HepG2 (cell line): ENCODE measurements around the gene AGRP. TPM values are rescaled to one million over a fixed set of nuclear protein-coding genes. Genes with fewer than 3 reads are reported as not detected.

Experiments
- ATAC-seq: fragments of 200-7000 bp; cut with Tn5 transposase; 3 replicates; pipeline ENCODE4 v1.9.1; 2020; ENCODE audit warnings: mild to moderate bottlenecking, moderate library complexity
- BruUV-seq: library from RNA; stranded (reverse); fragments of 400-500 nt; replicated peaks from 2 replicates; lab custom pipeline; 2021; lab: Mats Ljungman, UMichigan
- CTCF ChIA-PET: fragments of 300-600 bp; formaldehyde crosslinking; extraction: SDS; loops from one replicate; lab custom pipeline; 2021; ENCODE audit warnings: low total read pairs, inconsistent platforms, low intra/inter-chr PET ratio; lab: Yijun Ruan, JAX
- POLR2A ChIA-PET: fragments of 350-600 bp; sonication (Branson Sonifier 250); formaldehyde crosslinking; loops from one replicate; lab custom pipeline; 2020; ENCODE audit warnings: antibody characterized with exemption, inconsistent platforms; lab: Yijun Ruan, JAX
- DNase-seq: peaks from one replicate; pipeline ENCODE4 v3.0.0-alpha.2; 2015; ENCODE audit warnings: low spot score
- FAIRE-seq: peaks from 3 replicates; lab custom pipeline; 2011; peaks lifted over from hg19 to GRCh38; lab: Jason Lieb, UNC
- H2AFZ ChIP-seq: one replicate; pipeline ENCODE4 v1.6.1; 2011; ENCODE audit warnings: low read length, inconsistent platforms
- H3K27ac ChIP-seq: fragments of 300-600 bp; 3 replicates; pipeline ENCODE4 v1.8.0; 2011; ENCODE audit warnings: mixed run types, mild to moderate bottlenecking, mixed read lengths, low read length, inconsistent platforms; ENCODE audit not compliant: insufficient read depth; ENCODE audit errors: extremely low read length
- H3K27me3 ChIP-seq, 2 experiments: fragments of 200-600 bp in 1 of 2; 2 replicates in 1 of 2; 3 replicates in 1 of 2; pipeline versions ENCODE4 v1.6.0 to v1.8.0; 2011; ENCODE audit warnings: low read length in 2 of 2, mild to moderate bottlenecking in 2 of 2, moderate library complexity in 2 of 2, inconsistent platforms in 1 of 2; ENCODE audit not compliant: insufficient read depth in 2 of 2, control insufficient read depth in 1 of 2
- H3K36me3 ChIP-seq, 2 experiments: fragments of 200-600 bp in 1 of 2; replicated peaks in 1 of 2; 2 replicates in 1 of 2; 3 replicates in 1 of 2; pipeline versions ENCODE4 v1.5.1 to v1.8.0; 2011; ENCODE audit warnings: low read length in 2 of 2, inconsistent platforms in 1 of 2; ENCODE audit not compliant: insufficient read depth in 2 of 2, control insufficient read depth in 1 of 2
- H3K4me1 ChIP-seq: 2 replicates; pipeline ENCODE4 v1.5.1; 2012; ENCODE audit warnings: low read length, inconsistent platforms; ENCODE audit not compliant: insufficient read depth
- H3K4me2 ChIP-seq: 2 replicates; pipeline ENCODE4 v1.6.0; 2011; ENCODE audit warnings: low read depth, low read length, inconsistent platforms
- H3K4me3 ChIP-seq, 3 experiments: fragments of 200-600 bp in 1 of 3; sonication (generic), shearing (Covaris generic) in 1 of 3; replicated peaks in 1 of 3; 2 replicates each; pipeline ENCODE4 v1.5.1; 2011 to 2016; ENCODE audit warnings: low read length in 3 of 3, inconsistent platforms in 2 of 3, low read depth in 2 of 3, mild to moderate bottlenecking in 2 of 3, control low read depth in 1 of 3, mixed read lengths in 1 of 3; ENCODE audit not compliant: insufficient read depth in 1 of 3
- H3K79me2 ChIP-seq: one replicate; pipeline ENCODE4 v1.6.1; 2011; ENCODE audit warnings: low read length, inconsistent platforms; ENCODE audit not compliant: insufficient read depth
- H3K9ac ChIP-seq: 2 replicates; pipeline ENCODE4 v1.6.0; 2011; ENCODE audit warnings: mild to moderate bottlenecking, low read depth, low read length, inconsistent platforms; ENCODE audit not compliant: insufficient read depth
- H3K9me3 ChIP-seq: 2 replicates; pipeline ENCODE4 v1.5.1; 2012; ENCODE audit warnings: mild to moderate bottlenecking, low read length
- H4K20me1 ChIP-seq: 2 replicates; pipeline ENCODE4 v1.6.0; 2011; ENCODE audit warnings: inconsistent platforms, mild to moderate bottlenecking, low read length, moderate library complexity; ENCODE audit not compliant: insufficient read depth
- ATRX ChIP-seq: sonication (generic); formaldehyde crosslinking; IDR thresholded peaks from 2 replicates; pipeline ENCODE4 v1.4.0; 2020; ENCODE audit warnings: missing genetic modification reagents, borderline replicate concordance
- CAMTA2 ChIP-seq: sonication (generic); formaldehyde crosslinking; IDR thresholded peaks from 2 replicates; pipeline ENCODE4 v1.4.0; 2020; ENCODE audit warnings: mild to moderate bottlenecking, missing genetic modification reagents, borderline replicate concordance
- EP300 ChIP-seq, 3 experiments: sonication (generic) in 1 of 3; formaldehyde crosslinking in 1 of 3; IDR thresholded peaks; 2 replicates each; pipeline versions ENCODE4 v1.5.1 to v1.6.1; 2011 to 2020; ENCODE audit warnings: low read depth in 2 of 3, low read length in 2 of 3, borderline replicate concordance in 1 of 3, improper control_type of control experiment in 1 of 3, mild to moderate bottlenecking in 1 of 3, missing genetic modification reagents in 1 of 3, moderate library complexity in 1 of 3
- FOXJ3 ChIP-seq: sonication (generic); formaldehyde crosslinking; IDR thresholded peaks from 2 replicates; pipeline ENCODE4 v1.4.0; 2020; ENCODE audit warnings: missing genetic modification reagents, mild to moderate bottlenecking, borderline replicate concordance
- HNRNPUL1 ChIP-seq: fragments of 200-400 bp; formaldehyde crosslinking; IDR thresholded peaks from 2 replicates; pipeline ENCODE4 v1.6.1; 2017; ENCODE audit warnings: low read depth, mild to moderate bottlenecking, low read length, moderate library complexity
- PTBP1 ChIP-seq: fragments of 200-400 bp; formaldehyde crosslinking; IDR thresholded peaks from 2 replicates; pipeline ENCODE4 v1.6.1; 2018; ENCODE audit warnings: low read length, low read depth; ENCODE audit not compliant: poor library complexity, severe bottlenecking
- RBM22 ChIP-seq: fragments of 200-400 bp; formaldehyde crosslinking; optimal IDR thresholded peaks from 2 replicates; pipeline ENCODE3; 2017; ENCODE audit warnings: mild to moderate bottlenecking, low read length, moderate library complexity
- ZNF510 ChIP-seq: sonication (generic); formaldehyde crosslinking; IDR thresholded peaks from 2 replicates; pipeline ENCODE4 v1.4.0; 2020; ENCODE audit warnings: low read depth, mild to moderate bottlenecking, missing genetic modification reagents
- ZNF746 ChIP-seq: sonication (generic); formaldehyde crosslinking; IDR thresholded peaks from 2 replicates; pipeline ENCODE4 v1.8.0; 2022; ENCODE audit warnings: mild to moderate bottlenecking, missing genetic modification reagents
- ZNF747 ChIP-seq: sonication (generic); formaldehyde crosslinking; IDR thresholded peaks from 2 replicates; pipeline ENCODE4 v1.8.1; 2023; ENCODE audit warnings: missing genetic modification reagents, mild to moderate bottlenecking, borderline replicate concordance
- ZNF850 ChIP-seq: sonication (generic); formaldehyde crosslinking; conservative IDR thresholded peaks from 2 replicates; pipeline ENCODE4 v1.9.0; 2021; ENCODE audit warnings: mild to moderate bottlenecking, missing genetic modification reagents
- WGBS: methylation state at CpG from one replicate; pipeline ENCODE4 v1.1.6; 2017; ENCODE audit warnings: low lambda C conversion rate; 5-methylcytosine and 5-hydroxymethylcytosine counted together
- in situ Hi-C: cut with HindIII; loops from 2 replicates; pipeline ENCODE4 v1.10.0; 2017; ENCODE audit warnings: low pct_unique_long_range_greater_than_20kb; ENCODE audit not compliant: extremely low pct_ligation_motif_present
- intact Hi-C: fragments of 100-400 bp; cut with micrococcal nuclease; formaldehyde crosslinking; loops from one replicate; pipeline ENCODE4 v1.10.0; 2022; ENCODE audit not compliant: unreplicated experiment
- polyA plus RNA-seq, 8 experiments: library from polyadenylated mRNA; depleted of rRNA in 3 of 8; stranded (reverse) in 7 of 8; unstranded in 1 of 8; fragments of >200 nt; fragmentation: Illumina TruSeq in 4 of 8; extraction: Trizol in 4 of 8; gene quantifications; 2 replicates each; pipeline versions ENCODE4 v1.2.1 to v1.2.3, GENCODE V29; 2011 to 2016; ENCODE audit warnings: low read depth in 4 of 8, missing spikeins in 1 of 8, mixed read lengths in 1 of 8; ENCODE audit not compliant: insufficient read depth in 1 of 8
- total RNA-seq, 5 experiments: library from RNA; depleted of rRNA; stranded (reverse); fragments of >200 nt; fragmentation: Illumina TruSeq; extraction: Trizol; gene quantifications; 2 replicates each; pipeline ENCODE4 v1.2.3, GENCODE V29; 2016; ENCODE audit warnings: low read depth in 1 of 5
- TF ChIP-seq, protein P1 (sequence below): IDR thresholded peaks from 2 replicates; pipeline ENCODE4 v1.6.1; 2016
- TF ChIP-seq, protein P2 (sequence below): sonication (generic); formaldehyde crosslinking; IDR thresholded peaks from 2 replicates; pipeline ENCODE4 v1.8.1; 2022; ENCODE audit warnings: low read depth, mild to moderate bottlenecking, missing genetic modification reagents
- TF ChIP-seq, protein P3 (sequence below): sonication (generic); formaldehyde crosslinking; IDR thresholded peaks from 2 replicates; pipeline ENCODE4 v1.4.0; 2020; ENCODE audit warnings: mild to moderate bottlenecking, low read depth, missing genetic modification reagents

AGRP gene
- total and polyA plus RNA-seq, 2 of the 13 experiments (the other 11 are each of a cell fraction or from before 2014, with no cell fraction given) = not detected

DNA sequence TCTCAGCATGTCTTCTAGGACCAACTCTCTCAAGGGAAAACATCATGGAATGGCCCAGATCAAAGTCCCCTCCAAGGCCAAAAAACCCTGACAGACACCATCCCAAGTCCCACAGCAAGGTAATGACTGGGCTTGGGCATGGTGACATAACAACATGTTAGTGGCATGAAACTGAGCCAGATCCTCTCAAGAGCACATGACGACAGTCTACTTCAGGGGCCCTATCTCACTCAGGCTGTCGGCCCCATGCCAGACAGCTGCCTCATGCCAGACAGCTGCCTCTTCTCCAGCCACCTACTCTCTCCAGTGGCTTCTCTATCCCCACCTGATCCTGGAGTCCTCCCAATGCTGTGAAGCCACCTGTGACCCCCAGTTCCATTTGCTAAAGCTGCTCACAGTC, 34.0 kb downstream of the AGRP start (continued):
- TF ChIP-seq ZNF850 (no peak), ATRX (CRISPR knock-in tag) (no peak)
- TF ChIP-seq, protein P1, sequence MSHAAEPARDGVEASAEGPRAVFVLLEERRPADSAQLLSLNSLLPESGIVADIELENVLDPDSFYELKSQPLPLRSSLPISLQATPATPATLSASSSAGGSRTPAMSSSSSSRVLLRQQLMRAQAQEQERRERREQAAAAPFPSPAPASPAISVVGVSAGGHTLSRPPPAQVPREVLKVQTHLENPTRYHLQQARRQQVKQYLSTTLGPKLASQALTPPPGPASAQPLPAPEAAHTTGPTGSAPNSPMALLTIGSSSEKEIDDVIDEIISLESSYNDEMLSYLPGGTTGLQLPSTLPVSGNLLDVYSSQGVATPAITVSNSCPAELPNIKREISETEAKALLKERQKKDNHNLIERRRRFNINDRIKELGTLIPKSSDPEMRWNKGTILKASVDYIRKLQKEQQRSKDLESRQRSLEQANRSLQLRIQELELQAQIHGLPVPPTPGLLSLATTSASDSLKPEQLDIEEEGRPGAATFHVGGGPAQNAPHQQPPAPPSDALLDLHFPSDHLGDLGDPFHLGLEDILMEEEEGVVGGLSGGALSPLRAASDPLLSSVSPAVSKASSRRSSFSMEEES = no peak

DNA sequence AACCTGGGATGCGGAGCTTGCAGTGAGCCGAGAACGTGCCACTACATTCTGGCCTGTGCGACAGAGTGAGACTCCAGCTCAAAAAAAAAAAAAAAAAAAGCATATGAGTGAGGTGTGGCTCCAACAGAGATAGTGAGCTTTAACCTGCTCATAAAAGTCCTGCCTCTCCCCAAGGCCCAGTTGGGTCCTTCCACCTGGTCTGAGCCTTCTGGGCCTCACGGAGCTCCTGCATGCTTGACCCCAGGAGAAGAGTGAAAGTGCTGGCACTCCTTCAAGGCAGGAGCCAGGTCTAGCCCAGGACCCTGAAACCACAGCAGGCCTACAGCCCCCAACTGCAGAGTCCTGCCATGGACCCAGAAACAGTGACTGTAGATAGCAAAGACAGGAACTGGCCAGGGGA, 34.8 kb downstream of the AGRP start:
- H3K4me3 ChIP-seq = no peak overlapping the region
- H3K79me2 ChIP-seq = no peaks in the 10 kb centered on the region
- H4K20me1 ChIP-seq = no peaks in the 10 kb centered on the region
- FAIRE-seq (no peak), DNase-seq (no peak), ATAC-seq (no peak)
- intact Hi-C loops = no loop called here
- BruUV-seq = no TSS peak
- ChIA-PET CTCF (interaction anchor here (3.4 kb wide), 1 partner anchor 20 kb away, joined by 56 read pairs; no protein-coding TSS in a partner anchor), POLR2A (interaction anchor here (0.7 to 6.7 kb wide), 3 partner anchors 16 to 166 kb away, joined by 3 to 182 read pairs (median 39); partner anchors contain the start of gene HSD11B2)
- no peak overlapping the region for H3K27ac ChIP-seq
- no peaks in the 10 kb centered on the region for H3K27me3 ChIP-seq
- H3K4me1 ChIP-seq = peaks cover 67% of the 10 kb centered on the region
- no peak overlapping the region for H3K9ac ChIP-seq
- peaks cover 10 to 14% of the 10 kb centered on the region in 2 experiments; a peak in 3 of 5 replicates for H3K36me3 ChIP-seq
- in situ Hi-C loops = no loop called here
- H3K4me2 ChIP-seq = no peak overlapping the region
- WGBS = 96% methylated on average over 5 of the region's 5 CpGs
- H3K9me3 ChIP-seq = no peaks in the 10 kb centered on the region
- H2AFZ ChIP-seq = no peak overlapping the region
- TF ChIP-seq ZNF747 (CRISPR knock-in tag) (no peak), FOXJ3 (no peak), RBM22 (no peak), HNRNPUL1 (no peak), ZNF510 (CRISPR knock-in tag) (no peak), PTBP1 (no peak), CAMTA2 (no peak), ZNF746 (CRISPR knock-in tag) (no peak), EP300 (IDR thresholded peaks at IDR 0.05; ENCODE audit: low read depth in 2 of 2, low read length in 2 of 2) (no peak), EP300 (CRISPR knock-in tag; IDR thresholded peaks at IDR 0.05; ENCODE audit: borderline replicate concordance) (no peak)
- TF ChIP-seq, protein P2, sequence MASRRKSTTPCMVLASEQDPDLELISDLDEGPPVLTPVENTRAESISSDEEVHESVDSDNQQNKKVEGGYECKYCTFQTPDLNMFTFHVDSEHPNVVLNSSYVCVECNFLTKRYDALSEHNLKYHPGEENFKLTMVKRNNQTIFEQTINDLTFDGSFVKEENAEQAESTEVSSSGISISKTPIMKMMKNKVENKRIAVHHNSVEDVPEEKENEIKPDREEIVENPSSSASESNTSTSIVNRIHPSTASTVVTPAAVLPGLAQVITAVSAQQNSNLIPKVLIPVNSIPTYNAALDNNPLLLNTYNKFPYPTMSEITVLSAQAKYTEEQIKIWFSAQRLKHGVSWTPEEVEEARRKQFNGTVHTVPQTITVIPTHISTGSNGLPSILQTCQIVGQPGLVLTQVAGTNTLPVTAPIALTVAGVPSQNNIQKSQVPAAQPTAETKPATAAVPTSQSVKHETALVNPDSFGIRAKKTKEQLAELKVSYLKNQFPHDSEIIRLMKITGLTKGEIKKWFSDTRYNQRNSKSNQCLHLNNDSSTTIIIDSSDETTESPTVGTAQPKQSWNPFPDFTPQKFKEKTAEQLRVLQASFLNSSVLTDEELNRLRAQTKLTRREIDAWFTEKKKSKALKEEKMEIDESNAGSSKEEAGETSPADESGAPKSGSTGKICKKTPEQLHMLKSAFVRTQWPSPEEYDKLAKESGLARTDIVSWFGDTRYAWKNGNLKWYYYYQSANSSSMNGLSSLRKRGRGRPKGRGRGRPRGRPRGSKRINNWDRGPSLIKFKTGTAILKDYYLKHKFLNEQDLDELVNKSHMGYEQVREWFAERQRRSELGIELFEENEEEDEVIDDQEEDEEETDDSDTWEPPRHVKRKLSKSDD (CRISPR knock-in tag) = no peak
- TF ChIP-seq, protein P3, sequence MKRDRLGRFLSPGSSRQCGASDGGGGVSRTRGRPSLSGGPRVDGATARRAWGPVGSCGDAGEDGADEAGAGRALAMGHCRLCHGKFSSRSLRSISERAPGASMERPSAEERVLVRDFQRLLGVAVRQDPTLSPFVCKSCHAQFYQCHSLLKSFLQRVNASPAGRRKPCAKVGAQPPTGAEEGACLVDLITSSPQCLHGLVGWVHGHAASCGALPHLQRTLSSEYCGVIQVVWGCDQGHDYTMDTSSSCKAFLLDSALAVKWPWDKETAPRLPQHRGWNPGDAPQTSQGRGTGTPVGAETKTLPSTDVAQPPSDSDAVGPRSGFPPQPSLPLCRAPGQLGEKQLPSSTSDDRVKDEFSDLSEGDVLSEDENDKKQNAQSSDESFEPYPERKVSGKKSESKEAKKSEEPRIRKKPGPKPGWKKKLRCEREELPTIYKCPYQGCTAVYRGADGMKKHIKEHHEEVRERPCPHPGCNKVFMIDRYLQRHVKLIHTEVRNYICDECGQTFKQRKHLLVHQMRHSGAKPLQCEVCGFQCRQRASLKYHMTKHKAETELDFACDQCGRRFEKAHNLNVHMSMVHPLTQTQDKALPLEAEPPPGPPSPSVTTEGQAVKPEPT = no peak
